ENCODE measurements around the gene ZNF581. TPM values are rescaled to one million over a fixed set of nuclear protein-coding genes. Genes with fewer than 3 reads are reported as not detected.
A peak's percentile ranks its signal among the peaks of the same experiment; 100 is the strongest.

The ZNF581 gene
- total RNA-seq, 1 experiment from 2014 or later, result 39.0 TPM

DNA sequence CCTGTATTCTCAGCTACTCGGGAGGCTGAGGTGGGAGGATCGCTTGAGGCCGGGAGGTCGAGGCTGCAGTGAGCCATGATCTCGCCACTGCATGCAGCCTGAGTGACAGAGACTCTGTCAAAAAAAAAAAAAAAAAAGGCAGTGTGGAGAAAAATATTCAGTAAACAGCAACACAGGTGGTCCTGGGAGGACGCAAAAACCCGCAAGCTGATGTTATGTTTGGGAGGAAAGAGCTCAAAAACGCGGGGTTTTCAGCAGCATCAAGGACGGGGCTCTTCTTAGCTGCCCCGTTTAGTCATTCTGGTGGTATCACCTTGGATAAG, 18.5 kb upstream of the ZNF581 start:
- TSS peak; percentile 63 for BruUV-seq (replicated peaks)
- peak overlapping the region; percentile 60 to 82 for H3K4me3 ChIP-seq (ENCODE audit: low read depth in 2 of 2, low read length in 2 of 2)
- DNase-seq (ENCODE audit: low read depth, low spot score) (no peak), ATAC-seq (no peak)
- H3K4me1 ChIP-seq (ENCODE audit: control insufficient read depth, insufficient read depth, low read length), result 0 out of 2 replicates have a peak, but pooled peaks cover 3% of the 10 kb centered on the region
- CTCF ChIA-PET, result interaction anchor here (0.6 to 1.0 kb wide), 7 partner anchors 13 to 478 kb away, joined by 3 to 10 read pairs (median 3); no protein-coding TSS in a partner anchor
- intact Hi-C loops (cut with micrococcal nuclease; ENCODE audit: unreplicated experiment), result no loop called here
- H3K36me3 ChIP-seq (ENCODE audit: control insufficient read depth, insufficient read depth, low read length), result no peaks in the 10 kb centered on the region
- peak overlapping the region; percentile 40 for H3K27ac ChIP-seq (ENCODE audit: low read length)
- TF ChIP-seq, protein P1, sequence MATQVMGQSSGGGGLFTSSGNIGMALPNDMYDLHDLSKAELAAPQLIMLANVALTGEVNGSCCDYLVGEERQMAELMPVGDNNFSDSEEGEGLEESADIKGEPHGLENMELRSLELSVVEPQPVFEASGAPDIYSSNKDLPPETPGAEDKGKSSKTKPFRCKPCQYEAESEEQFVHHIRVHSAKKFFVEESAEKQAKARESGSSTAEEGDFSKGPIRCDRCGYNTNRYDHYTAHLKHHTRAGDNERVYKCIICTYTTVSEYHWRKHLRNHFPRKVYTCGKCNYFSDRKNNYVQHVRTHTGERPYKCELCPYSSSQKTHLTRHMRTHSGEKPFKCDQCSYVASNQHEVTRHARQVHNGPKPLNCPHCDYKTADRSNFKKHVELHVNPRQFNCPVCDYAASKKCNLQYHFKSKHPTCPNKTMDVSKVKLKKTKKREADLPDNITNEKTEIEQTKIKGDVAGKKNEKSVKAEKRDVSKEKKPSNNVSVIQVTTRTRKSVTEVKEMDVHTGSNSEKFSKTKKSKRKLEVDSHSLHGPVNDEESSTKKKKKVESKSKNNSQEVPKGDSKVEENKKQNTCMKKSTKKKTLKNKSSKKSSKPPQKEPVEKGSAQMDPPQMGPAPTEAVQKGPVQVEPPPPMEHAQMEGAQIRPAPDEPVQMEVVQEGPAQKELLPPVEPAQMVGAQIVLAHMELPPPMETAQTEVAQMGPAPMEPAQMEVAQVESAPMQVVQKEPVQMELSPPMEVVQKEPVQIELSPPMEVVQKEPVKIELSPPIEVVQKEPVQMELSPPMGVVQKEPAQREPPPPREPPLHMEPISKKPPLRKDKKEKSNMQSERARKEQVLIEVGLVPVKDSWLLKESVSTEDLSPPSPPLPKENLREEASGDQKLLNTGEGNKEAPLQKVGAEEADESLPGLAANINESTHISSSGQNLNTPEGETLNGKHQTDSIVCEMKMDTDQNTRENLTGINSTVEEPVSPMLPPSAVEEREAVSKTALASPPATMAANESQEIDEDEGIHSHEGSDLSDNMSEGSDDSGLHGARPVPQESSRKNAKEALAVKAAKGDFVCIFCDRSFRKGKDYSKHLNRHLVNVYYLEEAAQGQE (IDR thresholded peaks at IDR 0.05; ENCODE audit: insufficient read depth in 1 of 2, low read depth in 2 of 2, low read length in 1 of 2), result no peak
- TF ChIP-seq SIN3A (IDR thresholded peaks at IDR 0.05; ENCODE audit: borderline replicate concordance, insufficient read depth, low read depth, low read length) (no peak), POLR2AphosphoS5 (IDR thresholded peaks at IDR 0.05; ENCODE audit: low read depth, low read length) (no peak), TCF7L2 (IDR thresholded peaks at IDR 0.05; ENCODE audit: low read depth, low read length) (no peak)
- TF ChIP-seq, protein P2, sequence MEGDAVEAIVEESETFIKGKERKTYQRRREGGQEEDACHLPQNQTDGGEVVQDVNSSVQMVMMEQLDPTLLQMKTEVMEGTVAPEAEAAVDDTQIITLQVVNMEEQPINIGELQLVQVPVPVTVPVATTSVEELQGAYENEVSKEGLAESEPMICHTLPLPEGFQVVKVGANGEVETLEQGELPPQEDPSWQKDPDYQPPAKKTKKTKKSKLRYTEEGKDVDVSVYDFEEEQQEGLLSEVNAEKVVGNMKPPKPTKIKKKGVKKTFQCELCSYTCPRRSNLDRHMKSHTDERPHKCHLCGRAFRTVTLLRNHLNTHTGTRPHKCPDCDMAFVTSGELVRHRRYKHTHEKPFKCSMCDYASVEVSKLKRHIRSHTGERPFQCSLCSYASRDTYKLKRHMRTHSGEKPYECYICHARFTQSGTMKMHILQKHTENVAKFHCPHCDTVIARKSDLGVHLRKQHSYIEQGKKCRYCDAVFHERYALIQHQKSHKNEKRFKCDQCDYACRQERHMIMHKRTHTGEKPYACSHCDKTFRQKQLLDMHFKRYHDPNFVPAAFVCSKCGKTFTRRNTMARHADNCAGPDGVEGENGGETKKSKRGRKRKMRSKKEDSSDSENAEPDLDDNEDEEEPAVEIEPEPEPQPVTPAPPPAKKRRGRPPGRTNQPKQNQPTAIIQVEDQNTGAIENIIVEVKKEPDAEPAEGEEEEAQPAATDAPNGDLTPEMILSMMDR (IDR thresholded peaks at IDR 0.05), result no peak
- in situ Hi-C loops (cut with HindIII; ENCODE audit: low pct_unique_long_range_greater_than_20kb, low sequenced_read_pairs), result no loop called here
- H3K27me3 ChIP-seq (ENCODE audit: control insufficient read depth, insufficient read depth, low read length), result no peaks in the 10 kb centered on the region
- POLR2A ChIA-PET, result interaction anchor here (0.5 to 1.0 kb wide), 10 partner anchors 10 to 1076 kb away, joined by 3 to 20 read pairs (median 6); no protein-coding TSS in a partner anchor
- H3K9me3 ChIP-seq (ENCODE audit: control insufficient read depth, insufficient read depth, low read depth, low read length), result no peaks in the 10 kb centered on the region

DNA sequence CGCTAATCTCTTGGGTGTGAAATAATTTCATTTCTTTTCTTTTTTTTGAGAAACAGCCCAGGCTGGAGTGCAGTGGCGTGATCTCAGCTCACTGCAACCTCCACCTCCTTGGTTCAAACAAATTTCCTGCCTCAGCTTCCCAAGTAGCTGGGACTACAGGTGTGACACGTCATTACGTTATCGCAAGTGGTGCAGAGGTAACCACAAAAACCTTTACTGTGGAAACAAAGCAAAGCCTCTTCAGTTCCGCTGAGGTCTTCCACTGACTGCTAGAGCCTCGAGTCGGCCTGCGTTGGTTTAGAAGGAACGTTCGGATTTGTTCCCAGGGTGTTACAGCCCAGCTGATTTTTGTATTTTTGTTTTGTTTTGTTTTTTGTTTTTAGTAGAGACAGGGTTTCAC, 17.1 kb upstream of the ZNF581 start:
- no TSS peak for BruUV-seq (replicated peaks)
- CTCF ChIA-PET, result no interaction called here
- no peak overlapping the region for H3K4me3 ChIP-seq (ENCODE audit: low read depth in 2 of 2, low read length in 2 of 2)
- H3K4me1 ChIP-seq (ENCODE audit: control insufficient read depth, insufficient read depth, low read length), result 0 out of 2 replicates have a peak, but pooled peaks cover 3% of the 10 kb centered on the region
- DNase-seq (ENCODE audit: low read depth, low spot score) (no peak), ATAC-seq (no peak)
- TF ChIP-seq, protein P1 (IDR thresholded peaks at IDR 0.05; ENCODE audit: insufficient read depth in 1 of 2, low read depth in 2 of 2, low read length in 1 of 2), result no peak
- TF ChIP-seq POLR2AphosphoS5 (IDR thresholded peaks at IDR 0.05; ENCODE audit: low read depth, low read length), result no peak
- TF ChIP-seq, protein P2 (IDR thresholded peaks at IDR 0.05), result no peak
- no peak for TF ChIP-seq TCF7L2 (IDR thresholded peaks at IDR 0.05; ENCODE audit: low read depth, low read length)
- no peak for TF ChIP-seq SIN3A (IDR thresholded peaks at IDR 0.05; ENCODE audit: borderline replicate concordance, insufficient read depth, low read depth, low read length)
- H3K27ac ChIP-seq (ENCODE audit: low read length), result no peak overlapping the region
- POLR2A ChIA-PET, result interaction anchor here (0.5 kb wide), 1 partner anchor 171 kb away, joined by 7 read pairs; no protein-coding TSS in a partner anchor
- no peaks in the 10 kb centered on the region for H3K9me3 ChIP-seq (ENCODE audit: control insufficient read depth, insufficient read depth, low read depth, low read length)
- in situ Hi-C loops (cut with HindIII; ENCODE audit: low pct_unique_long_range_greater_than_20kb, low sequenced_read_pairs) (no loop called here), intact Hi-C loops (cut with micrococcal nuclease; ENCODE audit: unreplicated experiment) (no loop called here)
- no peaks in the 10 kb centered on the region for H3K27me3 ChIP-seq (ENCODE audit: control insufficient read depth, insufficient read depth, low read length)
- H3K36me3 ChIP-seq (ENCODE audit: control insufficient read depth, insufficient read depth, low read length), result no peaks in the 10 kb centered on the region
